Endothelial cell of umbilical vein (primary cell): ENCODE data around the gene CSK. TPM values are rescaled to one million over a fixed set of nuclear protein-coding genes. Genes with fewer than 3 reads are reported as not detected.

Source experiments
- BruUV-seq: library from RNA; stranded (reverse); fragments of 400-500 nt; replicated peaks from 2 replicates; lab custom pipeline; 2021; lab: Mats Ljungman, UMichigan
- CTCF ChIA-PET: fragments of 300-600, 350-600 bp; sonication (Branson Sonifier 250); formaldehyde crosslinking; loops from one replicate; lab custom pipeline; 2021; ENCODE audit warnings: antibody characterized with exemption, inconsistent platforms; lab: Charles Lee
- POLR2A ChIA-PET: fragments of 300-600, 350-600 bp; sonication (Branson Sonifier 250); formaldehyde crosslinking; loops from one replicate; lab custom pipeline; 2021; ENCODE audit warnings: antibody characterized with exemption, inconsistent platforms; lab: Charles Lee
- DNase-seq: peaks from one replicate; pipeline ENCODE4 v3.0.0-alpha.2; 2011; ENCODE audit warnings: low read depth, low spot score
- FAIRE-seq: peaks from 2 replicates; lab custom pipeline; 2011; peaks lifted over from hg19 to GRCh38; lab: Jason Lieb, UNC
- H2AFZ ChIP-seq: 2 replicates; pipeline ENCODE4 v1.6.0; 2012; ENCODE audit warnings: low read depth, low read length, control low read depth, inconsistent platforms
- H3K27ac ChIP-seq: 2 replicates; pipeline ENCODE4 v1.5.1; 2011; ENCODE audit warnings: low read depth, mild to moderate bottlenecking, control low read depth, low read length, moderate library complexity; ENCODE audit not compliant: insufficient read depth
- H3K27me3 ChIP-seq, 2 experiments: 2 replicates each; pipeline versions ENCODE4 v1.6.0 to v1.6.1; 2011; ENCODE audit warnings: low read length in 2 of 2, mixed read lengths in 1 of 2; ENCODE audit not compliant: control insufficient read depth in 2 of 2, insufficient read depth in 2 of 2
- H3K36me3 ChIP-seq, 2 experiments: 2 replicates in 1 of 2; 3 replicates in 1 of 2; pipeline ENCODE4 v1.5.1; 2011; ENCODE audit warnings: low read length in 2 of 2, mild to moderate bottlenecking in 1 of 2, moderate library complexity in 1 of 2; ENCODE audit not compliant: control insufficient read depth in 2 of 2, insufficient read depth in 2 of 2; ENCODE audit errors: extremely low read depth in 1 of 2
- H3K4me1 ChIP-seq: 3 replicates; pipeline ENCODE4 v1.5.1; 2011; ENCODE audit warnings: mild to moderate bottlenecking, low read length; ENCODE audit not compliant: control insufficient read depth, insufficient read depth; ENCODE audit errors: extremely low read depth
- H3K4me2 ChIP-seq: 2 replicates; pipeline ENCODE4 v1.6.1; 2011; ENCODE audit warnings: low read length, control low read depth, mixed read lengths; ENCODE audit not compliant: insufficient read depth
- H3K4me3 ChIP-seq, 3 experiments: fragments of 200-600 bp in 1 of 3; sonication (generic), shearing (Covaris generic) in 1 of 3; replicated peaks in 1 of 3; 2 replicates each; pipeline ENCODE4 v1.5.1; 2011 to 2016; ENCODE audit warnings: control low read depth in 3 of 3, low read length in 3 of 3, mild to moderate bottlenecking in 2 of 3, inconsistent platforms in 1 of 3, low read depth in 1 of 3, moderate library complexity in 1 of 3; ENCODE audit not compliant: insufficient read depth in 1 of 3
- H3K79me2 ChIP-seq: 2 replicates; pipeline ENCODE4 v1.6.0; 2012; ENCODE audit warnings: low read length, inconsistent platforms; ENCODE audit not compliant: control insufficient read depth, insufficient read depth
- H3K9ac ChIP-seq: replicated peaks from 2 replicates; pipeline ENCODE3; 2011; ENCODE audit warnings: low read length, control low read depth; ENCODE audit not compliant: insufficient read depth; ENCODE audit errors: extremely low read depth
- H3K9me1 ChIP-seq: replicated peaks from 3 replicates; pipeline ENCODE4 v1.6.0; 2011; ENCODE audit warnings: mild to moderate bottlenecking, low read length; ENCODE audit not compliant: control insufficient read depth, insufficient read depth; ENCODE audit errors: extremely low read depth
- H3K9me3 ChIP-seq: replicated peaks from 2 replicates; pipeline ENCODE4 v1.5.1; 2012; ENCODE audit warnings: low read length, inconsistent platforms; ENCODE audit not compliant: control insufficient read depth, insufficient read depth
- H4K20me1 ChIP-seq: replicated peaks from 2 replicates; pipeline ENCODE3; 2011; ENCODE audit warnings: mild to moderate bottlenecking, low read length; ENCODE audit not compliant: control insufficient read depth, insufficient read depth; ENCODE audit errors: extremely low read depth
- EZH2 ChIP-seq: IDR thresholded peaks from 2 replicates; pipeline ENCODE4 v1.6.1; 2012; ENCODE audit warnings: borderline replicate concordance, low read depth, mild to moderate bottlenecking, moderate library complexity, low read length, inconsistent platforms; ENCODE audit not compliant: severe bottlenecking
- FOS ChIP-seq: IDR thresholded peaks from 2 replicates; pipeline ENCODE4 v1.6.1; 2011; ENCODE audit warnings: mild to moderate bottlenecking, low read length, moderate library complexity, borderline replicate concordance; ENCODE audit not compliant: insufficient read depth
- GATA2 ChIP-seq: IDR thresholded peaks from 2 replicates; pipeline ENCODE4 v1.7.0; 2011; ENCODE audit warnings: low read depth, mild to moderate bottlenecking, moderate library complexity, mixed read lengths, low read length; ENCODE audit not compliant: insufficient read length, insufficient read depth
- JUN ChIP-seq: IDR thresholded peaks from 2 replicates; pipeline ENCODE4 v1.6.1; 2011; ENCODE audit warnings: borderline replicate concordance, low read depth; ENCODE audit not compliant: insufficient read length, insufficient read depth
- MYC ChIP-seq: IDR thresholded peaks from one replicate; pipeline ENCODE4 v1.6.1; 2011; ENCODE audit warnings: mild to moderate bottlenecking, low read depth, low read length
- POLR2A ChIP-seq: IDR thresholded peaks from 2 replicates; pipeline ENCODE4 v1.6.1; 2012; ENCODE audit warnings: low read depth, mild to moderate bottlenecking, control low read depth, low read length
- POLR2AphosphoS5 ChIP-seq: IDR thresholded peaks from 2 replicates; pipeline ENCODE4 v1.6.1; 2012; ENCODE audit warnings: low read depth, mild to moderate bottlenecking, control low read depth, low read length, moderate library complexity; ENCODE audit not compliant: insufficient read depth
- dilution Hi-C: fragments of 300-500 bp; cut with MboI; formaldehyde crosslinking; loops from one replicate; pipeline ENCODE4 v1.15.0; 2019; ENCODE audit warnings: low sequenced_read_pairs; ENCODE audit not compliant: extremely low pct_ligation_motif_present
- intact Hi-C: fragments of 100-400 bp; cut with micrococcal nuclease; formaldehyde crosslinking; loops from one replicate; pipeline ENCODE4 v1.10.0; 2022
- polyA plus RNA-seq, 4 experiments: library from polyadenylated mRNA; depleted of rRNA in 3 of 4; stranded (reverse) in 3 of 4; unstranded in 1 of 4; fragments of >200 nt; gene quantifications; 2 replicates each; pipeline versions ENCODE4 v1.2.1 to v1.2.3, GENCODE V29; 2011 to 2012; ENCODE audit warnings: missing spikeins in 1 of 4
- total RNA-seq: library from RNA; stranded (reverse); gene quantifications from 2 replicates; pipeline ENCODE4 v1.2.3, GENCODE V29; 2021
- TF ChIP-seq, protein P1 (sequence below): IDR thresholded peaks from 2 replicates; pipeline ENCODE4 v1.6.1; 2011; ENCODE audit not compliant: insufficient read depth, insufficient read length
- TF ChIP-seq, protein P2 (sequence below), 2 donors: IDR thresholded peaks; 1 replicate in 1 of 2; 2 replicates in 1 of 2; pipeline ENCODE4 v1.5.1; 2011; ENCODE audit warnings: low read length in 2 of 2, mild to moderate bottlenecking in 2 of 2, moderate library complexity in 2 of 2, control low read depth in 1 of 2, inconsistent platforms in 1 of 2, low read depth in 1 of 2; ENCODE audit not compliant: insufficient read depth in 1 of 2; ENCODE audit errors: extremely low read depth in 1 of 2

Gene CSK
- total and polyA plus RNA-seq, 2 donors (not counting 3 experiments of a cell fraction or from before 2014, with no cell fraction given), result 41.2 to 104 TPM

DNA sequence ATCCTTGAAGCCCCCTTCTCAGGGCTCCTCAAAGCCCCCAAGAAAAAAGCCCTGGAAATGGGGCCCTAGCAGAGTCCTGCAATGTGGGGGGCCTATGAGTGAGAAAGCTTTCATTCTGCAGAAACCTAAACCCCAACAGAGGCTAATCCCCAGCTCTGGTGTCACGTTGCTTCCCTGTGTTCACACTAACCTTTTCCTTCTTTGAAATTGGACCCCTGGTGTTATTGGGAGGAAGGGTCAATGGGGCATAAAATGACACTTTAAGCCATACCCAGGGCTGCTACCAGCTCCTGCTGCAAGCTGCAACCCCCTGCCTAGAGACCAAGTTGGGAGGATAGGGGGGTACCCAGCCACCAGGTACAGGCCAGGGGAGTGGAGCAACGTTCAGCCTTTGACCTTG is 31.1 kb upstream of the CSK start:
- Histone ChIP-seq H3K27ac (no peak overlapping the region), H3K27me3 (peaks cover 0 to 1% of the 10 kb centered on the region in 2 experiments), H3K9ac (no peak overlapping the region), H3K4me2 (no peak overlapping the region), H4K20me1 (no peaks in the 10 kb centered on the region), H3K9me3 (no peaks in the 10 kb centered on the region), H3K36me3 (no peaks in the 10 kb centered on the region), H3K9me1 (no peaks in the 10 kb centered on the region), H3K4me1 (no peaks in the 10 kb centered on the region), H3K4me3 (no peak overlapping the region), H2AFZ (no peak overlapping the region), H3K79me2 (no peaks in the 10 kb centered on the region)
- BruUV-seq, result no TSS peak
- TF ChIP-seq, protein P1, sequence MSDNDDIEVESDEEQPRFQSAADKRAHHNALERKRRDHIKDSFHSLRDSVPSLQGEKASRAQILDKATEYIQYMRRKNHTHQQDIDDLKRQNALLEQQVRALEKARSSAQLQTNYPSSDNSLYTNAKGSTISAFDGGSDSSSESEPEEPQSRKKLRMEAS, result no peak
- no peak for TF ChIP-seq POLR2A
- no peak for TF ChIP-seq FOS
- TF ChIP-seq MYC, result no peak
- no peak for TF ChIP-seq EZH2
- DNase-seq, result no peak
- intact Hi-C loops (no loop called here), dilution Hi-C loops (loop anchor here (25.0 kb wide), 1 partner anchor 113 kb away; no protein-coding TSS in a partner anchor)
- POLR2A ChIA-PET, result no interaction called here
- FAIRE-seq, result no peak
- CTCF ChIA-PET, result interaction anchor here (1.4 to 1.5 kb wide), 2 partner anchors 31 to 116 kb away, joined by 3 to 6 read pairs; partner anchors contain the start of gene CSK

DNA sequence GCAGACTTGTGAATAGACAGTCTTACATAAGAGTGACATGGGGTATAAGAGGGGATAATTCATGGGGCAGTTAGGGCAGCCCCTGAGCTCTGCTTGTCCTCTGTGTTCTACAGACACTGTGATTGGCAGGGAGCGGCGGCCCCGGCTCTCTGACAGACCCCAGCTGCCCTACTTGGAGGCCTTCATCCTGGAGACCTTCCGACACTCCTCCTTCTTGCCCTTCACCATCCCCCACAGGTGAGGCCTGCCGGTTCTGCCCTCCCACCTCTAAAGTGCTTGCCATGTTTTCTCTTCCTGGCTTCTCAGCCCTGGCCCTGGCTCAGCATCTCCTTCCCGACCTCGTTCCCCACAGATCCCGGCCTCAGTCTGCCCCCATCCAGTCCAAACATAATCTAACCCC is 29.9 kb upstream of the CSK start:
- Histone ChIP-seq H3K4me2 (no peak overlapping the region), H3K27ac (no peak overlapping the region), H3K9ac (no peak overlapping the region), H3K27me3 (peaks cover 0 to 1% of the 10 kb centered on the region in 2 experiments), H3K9me3 (no peaks in the 10 kb centered on the region), H4K20me1 (no peaks in the 10 kb centered on the region), H3K79me2 (no peaks in the 10 kb centered on the region), H3K9me1 (no peaks in the 10 kb centered on the region), H3K4me1 (no peaks in the 10 kb centered on the region), H3K36me3 (no peaks in the 10 kb centered on the region), H2AFZ (no peak overlapping the region), H3K4me3 (no peak overlapping the region)
- FAIRE-seq (no peak), DNase-seq (no peak)
- no TSS peak for BruUV-seq
- no peak for TF ChIP-seq GATA2
- no peak for TF ChIP-seq EZH2
- TF ChIP-seq MYC, result no peak
- TF ChIP-seq POLR2A, result no peak
- TF ChIP-seq, protein P1, result no peak
- no peak for TF ChIP-seq POLR2AphosphoS5
- TF ChIP-seq, protein P2, sequence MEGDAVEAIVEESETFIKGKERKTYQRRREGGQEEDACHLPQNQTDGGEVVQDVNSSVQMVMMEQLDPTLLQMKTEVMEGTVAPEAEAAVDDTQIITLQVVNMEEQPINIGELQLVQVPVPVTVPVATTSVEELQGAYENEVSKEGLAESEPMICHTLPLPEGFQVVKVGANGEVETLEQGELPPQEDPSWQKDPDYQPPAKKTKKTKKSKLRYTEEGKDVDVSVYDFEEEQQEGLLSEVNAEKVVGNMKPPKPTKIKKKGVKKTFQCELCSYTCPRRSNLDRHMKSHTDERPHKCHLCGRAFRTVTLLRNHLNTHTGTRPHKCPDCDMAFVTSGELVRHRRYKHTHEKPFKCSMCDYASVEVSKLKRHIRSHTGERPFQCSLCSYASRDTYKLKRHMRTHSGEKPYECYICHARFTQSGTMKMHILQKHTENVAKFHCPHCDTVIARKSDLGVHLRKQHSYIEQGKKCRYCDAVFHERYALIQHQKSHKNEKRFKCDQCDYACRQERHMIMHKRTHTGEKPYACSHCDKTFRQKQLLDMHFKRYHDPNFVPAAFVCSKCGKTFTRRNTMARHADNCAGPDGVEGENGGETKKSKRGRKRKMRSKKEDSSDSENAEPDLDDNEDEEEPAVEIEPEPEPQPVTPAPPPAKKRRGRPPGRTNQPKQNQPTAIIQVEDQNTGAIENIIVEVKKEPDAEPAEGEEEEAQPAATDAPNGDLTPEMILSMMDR (IDR thresholded peaks at IDR 0.05; ENCODE audit: extremely low read depth in 1 of 2, insufficient read depth in 1 of 2, low read depth in 1 of 2, low read length in 2 of 2), result no peak
- no peak for TF ChIP-seq FOS
- TF ChIP-seq JUN, result no peak
- POLR2A ChIA-PET, result no interaction called here
- CTCF ChIA-PET, result interaction anchor here (1.0 to 1.5 kb wide), 3 partner anchors 9 to 118 kb away, joined by 3 to 8 read pairs (median 6); no protein-coding TSS in a partner anchor
- intact Hi-C loops (no loop called here), dilution Hi-C loops (loop anchor here (25.0 kb wide), 1 partner anchor 115 kb away; no protein-coding TSS in a partner anchor)
